HuH-7.5 (cell line): ENCODE results near the gene INAVA.
"Not testable (repeated sequence)": the region's sequence is repeated elsewhere in the genome, so short reads cannot be mapped to it uniquely, and the experiment has no call there.

ENCODE experiments used
- DNase-seq: peaks from one replicate; pipeline ENCODE4 v3.0.0; 2011; ENCODE audit warnings: low spot score

INAVA gene

GRCh38 chr1:200899451-200899915, 4.8 kb downstream of the INAVA start:
- no peak for DNase-seq

GRCh38 chr1:200899954-200900867, 5.5 kb downstream of the INAVA start:
- no peak for DNase-seq

- no peak for DNase-seq
Observed at GRCh38 chr1:200900877-200901276, 6.2 kb downstream of the INAVA start.

GRCh38 chr1:200901350-200901749, 6.7 kb downstream of the INAVA start:
- no peak for DNase-seq

- no peak for DNase-seq
Observed at GRCh38 chr1:200901796-200902444, 7.2 kb downstream of the INAVA start.

- no peak for DNase-seq
Observed at GRCh38 chr1:200903793-200904192, 9.1 kb downstream of the INAVA start.

- DNase-seq, result no peak
Observed at GRCh38 chr1:200904772-200905171, 10.1 kb downstream of the INAVA start.

- DNase-seq, result peak; percentile 39
Observed at GRCh38 chr1:200905411-200906052, 10.8 kb downstream of the INAVA start.

- DNase-seq, result no peak
Observed at GRCh38 chr1:200906491-200906890, 11.8 kb downstream of the INAVA start.

- DNase-seq, result peak; percentile 57
Observed at GRCh38 chr1:200907611-200908097, 13.0 kb downstream of the INAVA start.

- DNase-seq, result no peak
Observed at GRCh38 chr1:200908191-200908868, 13.6 kb downstream of the INAVA start.

GRCh38 chr1:200909071-200909470, 14.4 kb downstream of the INAVA start:
- DNase-seq, result no peak

GRCh38 chr1:200909757-200910239, 15.1 kb downstream of the INAVA start:
- no peak for DNase-seq

GRCh38 chr1:200911361-200911760, 16.7 kb downstream of the INAVA start:
- no peak for DNase-seq

- not testable (repeated sequence) for DNase-seq
Observed at GRCh38 chr1:200911936-200912335, 17.2 kb downstream of the INAVA start.

GRCh38 chr1:200912737-200913407, 18.2 kb downstream of the INAVA start:
- DNase-seq, result no peak

GRCh38 chr1:200916152-200916551, 21.5 kb downstream of the INAVA start:
- no peak for DNase-seq

- no peak for DNase-seq
Observed at GRCh38 chr1:200916681-200917080, 22.0 kb downstream of the INAVA start.

- DNase-seq, result peak; percentile 45
Observed at GRCh38 chr1:200917291-200917817, 22.7 kb downstream of the INAVA start.

GRCh38 chr1:200918006-200918405, 23.3 kb downstream of the INAVA start:
- DNase-seq, result no peak

GRCh38 chr1:200919386-200919785, 24.7 kb downstream of the INAVA start:
- DNase-seq, result no peak
